Effector CD8-positive, alpha-beta T cell (primary cell): ENCODE results near the gene CIART.
"Not testable (repeated sequence)": the region's sequence is repeated elsewhere in the genome, so short reads cannot be mapped to it uniquely, and the experiment has no call there.

Experiments used
- DNase-seq: peaks from one replicate; lab custom pipeline; 2025; lab: John Stamatoyannopoulos, UW
- total RNA-seq, 4 experiments: gene quantifications; one replicate each; lab custom pipeline; 2026; lab: John Stamatoyannopoulos, UW

Gene CIART
- 0 to 0.49 (median 0.18) reads per million in 4 experiments for total RNA-seq

DNA sequence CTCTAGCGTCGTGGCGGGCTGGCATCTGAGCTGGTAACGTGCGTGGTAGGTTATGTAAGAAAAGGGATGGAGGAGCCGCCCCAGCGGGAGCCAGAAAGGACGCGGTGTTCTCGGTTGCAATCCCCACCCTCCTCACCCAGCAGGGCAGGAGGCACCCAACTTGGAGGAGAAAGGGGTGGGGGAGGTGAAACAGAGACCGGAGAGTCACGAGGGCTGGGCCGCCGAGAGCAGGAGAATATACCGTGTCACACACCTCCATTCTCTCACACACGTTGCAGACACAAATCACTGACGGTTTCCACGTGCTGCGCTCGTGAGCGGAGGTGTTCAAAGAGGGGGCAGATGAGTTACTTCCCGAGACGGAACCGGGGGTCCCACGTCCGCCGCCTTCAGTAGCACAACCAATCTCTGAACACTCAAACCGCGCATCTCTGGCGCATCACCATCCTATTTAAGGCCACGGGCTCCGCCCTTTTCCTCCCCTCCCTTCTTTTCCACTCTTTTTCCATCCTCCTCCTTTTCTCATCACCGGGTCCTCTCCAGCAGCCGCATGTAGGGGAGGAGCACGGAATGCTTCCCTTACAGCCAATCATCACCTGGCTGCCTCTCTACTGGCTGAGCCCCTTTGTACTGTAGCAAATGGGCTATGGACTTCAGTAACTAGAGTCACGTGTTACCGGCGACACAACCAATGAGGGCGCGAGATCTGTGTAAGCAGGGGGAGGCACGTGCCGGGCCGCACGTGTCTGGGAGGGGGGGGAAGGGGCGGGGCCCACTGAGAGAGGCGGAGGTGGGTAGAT, at the start of gene CIART:
Gene CIART (plus strand): TSS at position 797 of the 800 bp plus-strand sequence. CDS start 714 bp downstream, outside the sequence.
- peak; percentile 71 for DNase-seq

DNA sequence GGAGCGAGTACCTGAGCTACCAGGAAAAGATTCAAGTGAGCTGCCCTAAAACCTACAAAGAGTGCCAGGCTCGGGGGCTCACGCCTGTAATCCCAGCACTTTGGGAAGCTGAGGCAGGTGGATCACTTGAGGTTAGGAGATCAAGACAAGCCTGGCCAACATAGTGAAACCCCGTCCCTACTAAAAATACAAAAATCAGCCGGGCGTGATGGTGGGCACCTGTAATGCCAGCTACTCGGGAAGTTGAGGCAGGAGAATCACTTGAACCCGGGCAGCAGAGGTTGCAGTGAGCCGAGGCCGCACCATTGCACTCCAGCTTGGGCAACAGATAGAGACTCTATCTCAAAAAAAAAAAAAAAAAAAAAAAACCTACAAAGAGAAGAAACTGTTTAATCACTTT, 49.4 kb upstream of the CIART start:
- not testable (repeated sequence) for DNase-seq

DNA sequence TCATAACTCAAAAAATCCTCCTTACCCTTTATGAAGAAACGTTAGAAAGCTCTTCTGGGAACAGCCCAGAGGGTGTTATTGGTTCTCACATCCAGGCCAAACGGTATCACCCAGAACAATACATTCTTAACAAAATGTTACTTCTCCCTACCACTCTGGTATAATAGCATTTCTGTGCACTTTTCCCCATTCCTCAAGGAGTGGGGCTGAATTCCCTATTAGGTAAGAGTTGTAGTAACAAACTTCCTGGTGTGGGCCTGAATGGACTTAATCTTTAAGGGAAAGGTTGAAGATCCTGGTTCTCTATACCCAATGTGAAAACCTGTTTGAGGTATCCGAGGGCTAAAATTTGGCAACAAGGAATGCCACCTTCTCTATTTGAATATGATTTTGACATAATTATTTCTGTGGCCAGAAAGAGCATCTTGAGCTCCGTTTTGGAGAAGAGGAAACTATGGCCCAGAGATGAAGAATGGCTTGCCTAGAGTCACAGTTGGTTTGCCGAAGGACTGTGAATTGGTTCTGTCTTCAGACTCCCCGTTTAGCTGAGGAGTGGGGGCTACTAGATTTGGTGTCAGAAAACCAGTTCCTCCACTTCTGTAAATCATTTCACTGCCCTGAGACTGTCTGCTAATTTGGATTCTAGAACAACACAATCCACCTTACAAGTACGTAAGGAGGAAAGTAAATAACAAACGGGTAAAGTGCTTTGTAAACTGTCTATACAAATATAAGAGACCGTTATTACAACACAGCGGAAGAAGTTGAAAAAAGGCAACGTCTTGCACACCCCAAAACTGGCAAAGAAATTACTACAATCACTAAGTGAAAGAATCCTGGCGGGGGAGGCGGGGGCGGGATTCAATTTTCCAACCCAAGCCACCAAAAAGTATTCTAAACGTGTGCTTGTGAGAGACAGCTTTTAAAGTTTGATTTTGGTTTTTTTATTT, 48.7 kb upstream of the CIART start:
- peak; percentile 12 for DNase-seq

DNA sequence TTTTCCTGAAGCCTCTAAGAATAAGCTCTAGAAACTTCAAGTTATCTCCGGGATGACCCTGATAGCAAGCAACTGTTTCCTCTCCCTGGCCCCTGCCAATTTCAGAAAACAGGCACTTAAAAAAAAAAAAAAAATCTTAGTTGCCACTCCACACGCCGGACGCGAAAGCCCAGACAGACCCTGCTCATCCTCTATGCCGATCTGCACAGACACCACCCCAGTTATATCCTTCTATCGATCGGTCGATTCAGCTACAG, 48.1 kb upstream of the CIART start:
- no peak for DNase-seq

DNA sequence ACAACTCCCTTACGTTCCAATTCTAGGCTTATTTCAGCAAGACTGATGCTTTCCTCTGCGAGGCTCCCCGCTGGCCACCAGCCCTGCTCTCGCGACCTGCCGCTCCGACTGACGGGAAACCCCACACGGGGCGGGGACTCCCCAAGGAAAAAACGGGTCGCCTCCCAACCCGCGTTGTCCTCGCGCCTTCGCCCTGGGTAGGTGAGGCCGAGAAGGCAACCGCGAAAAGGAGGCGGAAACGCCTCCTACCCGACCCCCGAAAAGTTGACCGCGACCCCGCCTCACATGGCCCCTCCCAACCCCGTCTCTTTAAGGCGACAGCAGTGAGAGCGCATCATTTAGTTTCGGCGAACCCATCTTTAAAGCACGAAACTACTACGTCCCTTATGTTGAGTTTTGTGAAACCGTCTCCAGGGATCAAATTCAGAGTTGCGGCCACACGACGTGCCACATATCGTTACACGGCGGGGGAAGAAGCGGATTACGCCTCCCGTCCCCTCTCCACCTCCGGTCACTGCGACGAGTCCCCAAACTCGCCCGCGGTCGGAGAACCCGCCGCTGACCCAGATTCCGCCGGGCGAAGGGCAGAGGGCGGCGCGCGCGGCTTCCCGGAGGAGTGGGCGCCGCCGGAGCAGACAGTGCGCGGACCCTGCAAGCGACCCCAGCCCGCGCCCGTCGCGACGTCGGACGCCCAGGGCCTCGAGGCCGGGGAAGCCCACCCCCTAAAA, 47.6 kb upstream of the CIART start:
- peak; percentile 80 for DNase-seq

DNA sequence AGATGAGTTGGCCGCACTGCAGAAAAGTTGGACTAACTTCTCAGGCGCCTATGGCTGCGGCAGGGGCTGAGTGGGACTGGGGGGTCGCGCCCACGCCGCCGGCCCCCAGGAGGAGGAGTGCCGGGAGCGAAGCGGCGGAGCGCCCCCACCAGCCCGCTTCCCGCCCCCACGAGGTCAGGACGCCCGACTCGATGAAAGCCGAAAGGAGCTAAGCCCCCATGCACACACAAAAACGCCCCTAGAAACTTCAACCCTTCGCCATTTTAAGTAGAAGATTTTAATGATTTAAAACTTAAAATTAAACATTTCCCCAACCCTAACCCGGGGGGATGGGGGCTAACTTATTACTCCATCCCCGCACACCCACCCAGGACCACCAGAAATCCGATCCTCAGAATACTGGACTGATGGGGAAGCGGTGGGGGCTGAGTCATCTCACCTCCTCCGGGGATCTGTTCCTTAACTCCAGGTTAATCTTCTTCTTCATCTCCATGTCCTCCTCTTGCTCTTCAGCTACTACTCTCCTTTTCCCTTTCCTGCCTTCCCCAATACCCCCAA, 47.0 kb upstream of the CIART start:
- DNase-seq: peak; percentile 5

DNA sequence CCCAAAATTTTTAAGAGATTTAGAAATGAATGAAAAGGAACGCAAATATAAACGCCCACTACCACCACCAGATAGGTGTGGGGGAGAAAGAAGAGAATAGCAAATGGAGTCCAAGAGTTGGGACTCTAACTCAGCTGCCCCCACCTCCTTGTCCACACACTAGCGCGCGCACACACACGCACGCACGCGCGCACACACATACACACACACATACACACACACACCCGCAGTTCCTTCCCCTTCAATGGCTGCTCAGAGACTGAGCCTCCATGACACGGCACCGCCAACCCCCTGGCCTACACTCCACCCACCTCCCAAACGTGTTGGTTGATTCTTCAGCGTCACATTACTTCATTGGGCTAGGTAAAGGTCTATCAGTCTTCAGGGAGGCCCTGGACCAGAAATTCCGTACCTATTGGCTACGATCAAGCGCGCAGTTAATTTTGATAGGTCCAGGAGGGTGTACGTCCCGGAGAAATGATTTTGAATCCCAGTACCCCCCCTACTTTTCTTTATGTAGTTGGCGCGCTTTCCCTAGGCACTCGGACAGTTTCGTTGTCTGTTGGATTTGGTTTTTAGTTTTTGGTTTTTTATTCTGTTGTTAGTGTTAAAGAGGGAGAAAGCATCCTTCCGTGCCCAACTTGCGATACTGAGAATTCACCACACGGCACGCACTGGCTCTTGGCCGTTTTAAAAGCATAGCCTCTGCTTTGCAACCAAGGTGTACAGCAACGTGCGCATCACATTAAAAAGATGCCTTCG, 46.3 kb upstream of the CIART start, which contains the start of gene ANP32E:
Gene ANP32E (minus strand): TSS at position 261 of the 762 bp plus-strand sequence. CDS start 326 bp downstream, outside the sequence.
- peak; percentile 89 for DNase-seq

- no peak for DNase-seq
Observed at GRCh38 chr1:150236614-150237100, 45.7 kb upstream of the CIART start.

DNA sequence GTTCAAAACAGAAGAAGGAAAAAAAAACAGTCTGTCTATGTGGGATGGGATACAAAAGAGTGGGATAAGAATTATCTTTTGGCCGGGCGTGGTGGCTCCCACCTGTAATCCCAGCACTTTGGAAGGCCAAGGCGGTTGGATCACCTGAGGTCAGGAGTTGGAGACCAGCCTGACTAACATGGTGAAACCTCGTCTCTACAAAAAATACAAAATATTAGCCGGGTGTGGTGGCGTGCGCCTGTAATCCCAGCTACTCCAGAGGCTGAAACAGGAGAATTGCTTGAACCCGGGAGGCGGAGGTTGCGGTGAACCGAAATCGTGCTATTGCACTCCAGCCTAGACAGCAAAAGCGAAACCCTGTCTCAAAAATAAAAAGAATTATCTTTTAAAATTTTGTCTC, 45.2 kb upstream of the CIART start:
- DNase-seq: not testable (repeated sequence)

DNA sequence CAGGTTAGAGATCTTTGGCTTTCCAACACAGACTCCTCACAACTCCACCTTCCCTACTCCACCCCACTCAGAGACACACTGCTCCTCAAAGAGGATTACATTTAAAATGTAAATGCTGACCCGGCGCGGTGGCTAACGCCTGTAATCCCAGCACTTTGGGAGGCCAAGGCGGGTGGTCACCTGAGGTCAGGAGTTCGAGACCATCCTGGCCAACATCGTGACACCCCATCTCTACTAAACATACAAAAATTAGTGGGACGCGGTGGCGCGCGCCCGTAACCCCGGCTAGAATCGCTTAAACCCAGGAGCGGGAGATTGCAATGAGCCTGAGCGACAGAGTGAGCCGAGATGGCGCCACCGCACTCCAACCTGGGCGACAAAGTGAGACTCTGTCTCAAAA, 44.6 kb upstream of the CIART start:
- no peak for DNase-seq

DNA sequence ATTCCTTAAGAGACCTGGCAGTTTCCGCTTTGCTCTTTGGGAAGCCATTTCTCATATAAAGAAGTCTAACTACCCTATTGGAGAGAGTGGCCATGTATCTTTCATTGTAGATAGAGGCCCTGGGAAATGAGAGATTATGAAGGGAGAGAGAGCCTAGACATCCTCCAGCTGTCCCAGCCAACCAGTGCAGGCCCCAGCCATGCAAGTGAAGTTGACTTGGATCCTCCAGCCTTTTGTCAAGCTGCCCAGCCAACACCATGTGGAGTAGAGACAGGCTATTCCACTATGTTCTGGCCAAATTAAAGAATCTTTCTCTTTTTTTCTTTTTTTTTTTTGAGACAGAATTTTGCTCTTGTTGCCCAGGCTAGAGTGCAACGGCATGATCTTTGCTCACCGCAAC, 39.4 kb upstream of the CIART start:
- no peak for DNase-seq

DNA sequence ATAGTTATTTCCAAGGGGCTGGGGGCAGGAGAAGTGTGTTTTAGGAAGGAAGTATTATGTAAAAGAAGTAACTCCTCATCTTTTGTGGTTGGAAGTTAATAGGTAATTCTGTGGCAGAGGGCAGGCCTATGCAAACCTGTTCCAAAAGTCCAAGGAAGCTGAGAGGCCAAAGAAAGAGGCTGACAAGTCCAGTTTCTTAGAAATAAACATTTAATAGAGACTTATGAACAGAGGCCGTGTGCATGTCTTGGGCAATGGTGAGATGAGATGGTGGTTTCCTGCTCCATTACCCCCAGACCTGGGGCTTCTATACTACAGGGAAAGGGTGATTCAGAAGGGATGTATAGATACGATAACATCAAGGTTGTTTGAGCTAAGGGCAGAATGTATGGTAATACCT, 32.4 kb upstream of the CIART start:
- no peak for DNase-seq

DNA sequence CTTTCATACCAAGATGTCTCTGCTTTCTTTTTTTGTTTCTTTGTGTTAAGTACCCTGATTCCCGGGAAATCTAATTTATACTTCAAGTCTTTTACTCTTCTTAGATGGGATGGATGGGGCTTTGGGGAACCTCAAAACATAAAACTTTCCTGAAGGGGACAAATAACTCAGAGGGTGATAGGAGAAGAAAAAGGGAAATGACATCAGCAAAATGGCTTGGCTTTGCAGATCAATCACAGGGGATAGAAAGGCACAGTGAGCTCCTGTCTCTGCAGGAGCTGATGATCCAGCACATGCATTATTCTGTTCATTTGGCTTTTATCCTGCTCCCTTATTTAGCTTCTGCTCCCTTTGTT, 26.2 kb upstream of the CIART start:
- DNase-seq: no peak

GRCh38 chr1:150256554-150257341, 25.6 kb upstream of the CIART start:
- DNase-seq: no peak

DNA sequence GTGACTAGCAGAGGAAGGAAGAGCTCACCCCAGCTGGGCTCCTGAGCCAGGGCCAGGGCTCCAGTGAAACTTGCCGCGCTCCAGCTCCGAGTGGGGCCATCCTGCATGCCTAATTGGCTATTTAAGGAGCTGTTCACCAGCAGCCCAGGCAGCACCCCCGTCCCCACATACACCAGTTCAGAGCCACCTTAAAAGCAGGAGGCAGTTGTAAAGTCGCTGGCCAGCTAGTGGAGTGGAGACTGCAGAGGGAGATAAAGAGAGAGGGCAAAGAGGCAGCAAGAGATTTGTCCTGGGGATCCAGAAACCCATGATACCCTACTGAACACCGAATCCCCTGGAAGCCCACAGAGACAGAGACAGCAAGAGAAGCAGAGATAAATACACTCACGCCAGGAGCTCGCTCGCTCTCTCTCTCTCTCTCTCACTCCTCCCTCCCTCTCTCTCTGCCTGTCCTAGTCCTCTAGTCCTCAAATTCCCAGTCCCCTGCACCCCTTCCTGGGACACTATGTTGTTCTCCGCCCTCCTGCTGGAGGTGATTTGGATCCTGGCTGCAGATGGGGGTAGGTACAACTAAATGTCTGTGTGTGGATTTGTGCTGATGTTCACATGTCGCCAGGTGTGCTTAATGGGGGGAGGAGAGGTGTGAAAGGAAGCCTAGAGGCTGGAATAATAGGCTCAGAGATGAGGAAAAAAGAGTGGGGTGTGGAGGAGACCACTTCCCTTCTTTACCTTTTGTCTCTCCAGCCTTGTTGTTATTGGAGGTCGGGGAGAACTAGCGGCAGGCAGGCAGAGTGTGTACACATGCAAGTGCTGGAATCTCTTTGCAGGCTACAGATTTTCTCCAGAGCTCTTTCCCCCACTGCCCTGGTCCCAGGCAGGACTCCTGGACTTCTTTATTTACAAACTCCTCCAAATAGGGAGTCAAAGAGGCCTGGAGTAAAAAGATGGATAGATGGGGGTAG, 24.4 kb upstream of the CIART start, which contains the start of gene CA14:
Gene CA14 (plus strand): TSS at position 151 of the 962 bp plus-strand sequence. CDS start 355 bp downstream, at position 506.
- DNase-seq: no peak

- DNase-seq: no peak
Observed at GRCh38 chr1:150259217-150259616, 23.1 kb upstream of the CIART start.

DNA sequence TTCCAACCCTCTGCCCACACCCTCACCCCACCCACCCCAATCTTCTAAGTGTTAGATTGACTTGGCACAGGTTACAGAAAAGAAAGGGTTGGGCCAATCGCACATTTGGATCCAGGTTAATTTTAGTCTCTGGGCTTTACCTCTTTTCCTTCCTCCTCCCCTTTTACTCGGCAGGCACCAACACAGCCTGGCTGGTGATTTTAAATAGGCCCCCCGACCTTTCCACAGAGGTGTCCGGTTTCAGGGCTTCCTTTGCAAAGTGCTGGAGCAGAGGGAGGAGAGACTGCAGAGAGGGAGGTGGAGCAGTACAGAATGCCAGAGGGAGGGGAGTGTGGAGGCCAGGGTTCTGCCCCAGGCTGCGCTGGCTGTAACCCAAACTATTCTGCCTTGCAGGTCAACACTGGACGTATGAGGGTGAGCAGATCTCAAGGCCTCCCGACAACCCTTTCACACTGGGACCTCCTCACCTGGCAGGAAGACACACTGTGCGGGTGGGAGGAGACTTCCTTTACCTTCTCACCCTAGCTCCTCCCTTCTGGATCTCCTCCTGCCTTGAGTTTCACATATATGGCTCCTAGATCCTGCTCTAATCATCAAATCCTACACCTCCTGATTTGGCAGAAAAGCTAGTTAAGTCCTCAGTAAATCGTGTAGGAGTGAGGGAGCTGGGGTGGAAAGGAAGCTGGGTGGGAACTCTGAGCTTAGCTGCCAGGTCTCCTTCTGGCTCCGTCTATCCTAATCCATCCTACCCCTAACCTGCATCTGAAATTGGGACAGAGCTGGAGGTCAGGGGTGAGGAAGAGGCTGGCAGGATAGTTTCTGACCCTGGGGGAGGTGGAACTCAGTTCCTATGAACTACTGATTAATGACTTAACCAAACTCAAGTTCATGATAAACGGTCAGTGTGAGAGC, 22.3 kb upstream of the CIART start:
- no peak for DNase-seq

DNA sequence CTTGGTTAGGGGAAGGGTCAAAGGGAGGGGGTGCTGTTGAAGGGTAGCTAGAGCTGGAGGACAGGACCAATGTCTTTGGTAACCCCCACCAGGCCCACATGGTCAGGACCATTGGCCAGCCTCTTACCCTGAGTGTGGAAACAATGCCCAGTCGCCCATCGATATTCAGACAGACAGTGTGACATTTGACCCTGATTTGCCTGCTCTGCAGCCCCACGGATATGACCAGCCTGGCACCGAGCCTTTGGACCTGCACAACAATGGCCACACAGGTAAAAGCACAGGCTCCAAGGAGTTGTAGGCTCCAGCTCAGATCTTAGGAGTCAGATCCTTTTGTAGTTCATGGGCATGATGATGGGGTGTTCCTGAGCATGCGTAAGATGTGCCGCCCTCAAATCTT, 21.0 kb upstream of the CIART start:
- DNase-seq: no peak
